Astrocyte (in vitro differentiated cells and primary cell): ENCODE measurements around the gene PDGFA.

ENCODE experiments used
- CTCF ChIP-seq: IDR thresholded peaks from 2 replicates; pipeline ENCODE4 v1.5.1; 2011; ENCODE audit warnings: low read depth, mild to moderate bottlenecking, inconsistent platforms, low read length, moderate library complexity; ENCODE audit not compliant: insufficient read depth
- EZH2 ChIP-seq: IDR thresholded peaks from 2 replicates; pipeline ENCODE4 v1.6.1; 2012; ENCODE audit warnings: mild to moderate bottlenecking, low read length, inconsistent platforms; ENCODE audit not compliant: insufficient read depth

DNA sequence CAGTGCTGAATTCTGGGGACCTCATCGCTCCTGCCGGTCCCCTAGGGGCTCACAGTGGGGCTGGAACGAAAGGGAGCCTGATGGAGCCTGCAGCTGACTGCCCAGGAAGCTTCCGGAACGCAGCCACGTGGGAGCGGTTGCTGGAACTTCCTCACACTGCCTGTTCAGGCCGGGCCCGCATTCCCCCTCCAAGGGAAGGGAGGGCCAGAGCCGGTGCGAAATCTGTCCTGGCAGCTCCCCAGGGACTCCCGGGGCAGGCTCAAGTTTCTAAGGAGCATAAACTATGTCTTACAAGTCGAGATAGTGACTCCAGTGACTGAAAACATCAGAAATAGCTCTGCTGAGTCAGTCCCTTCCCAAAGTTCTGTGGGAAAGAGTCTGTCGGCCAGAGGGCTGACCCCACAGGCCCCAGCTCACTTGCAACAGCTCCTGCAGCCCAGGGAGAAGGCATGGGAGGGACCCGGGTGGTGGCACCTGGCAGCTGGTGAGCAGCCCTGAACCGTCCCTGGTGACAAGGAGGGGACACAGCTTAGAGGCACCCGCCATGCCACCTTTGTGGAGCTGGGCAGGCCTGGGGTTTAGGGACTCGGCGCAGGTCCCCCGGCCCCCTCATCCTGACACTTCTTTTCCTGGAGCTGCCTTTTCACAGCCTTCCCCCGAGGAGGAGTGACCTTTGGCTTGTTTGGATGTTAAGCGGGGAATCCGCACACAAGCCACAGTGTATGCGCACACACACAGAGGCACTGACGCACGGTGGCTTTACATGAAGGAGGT is 47.6 kb downstream of the PDGFA start:
- no peak for TF ChIP-seq CTCF
- no peak for TF ChIP-seq EZH2
